NCI-H1092 treated with DMSO at 0.1 percent for 48 hours (cell line): ENCODE measurements around the gene CDHR1.
A peak's percentile ranks its signal among the peaks of the same experiment; 100 is the strongest.

Source experiments
- DNase-seq: peaks from one replicate; lab custom pipeline; 2025; lab: John Stamatoyannopoulos, UW

The CDHR1 gene

DNA sequence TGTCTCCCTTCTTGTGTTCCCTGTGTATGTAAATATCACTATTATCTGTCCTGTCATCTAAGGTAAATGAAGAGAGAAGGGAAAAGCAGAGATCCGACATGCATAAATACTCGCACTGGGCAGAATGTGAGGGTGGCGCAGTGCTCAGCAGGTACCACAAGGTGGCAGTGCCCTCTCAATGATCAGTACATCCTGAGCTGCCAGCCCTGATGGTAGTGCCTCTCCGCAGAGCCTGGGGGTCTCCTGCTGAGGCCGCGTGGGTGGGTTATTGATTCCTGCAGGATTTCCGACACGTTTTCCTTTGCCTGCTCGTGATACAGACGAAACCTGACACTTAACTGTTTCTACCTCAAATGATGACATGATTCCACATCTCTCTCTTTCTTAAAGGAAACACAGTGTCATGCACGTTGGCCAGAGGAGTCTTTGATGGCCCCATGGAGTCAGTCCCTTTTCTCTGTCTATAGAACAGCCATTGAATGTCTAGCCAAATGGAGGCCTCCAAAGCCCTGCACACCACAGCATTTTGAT, 70.3 kb downstream of the CDHR1 start:
- peak; percentile 59 for DNase-seq

GRCh38 chr10:84265418-84265817, 71.1 kb downstream of the CDHR1 start:
- peak; percentile 42 for DNase-seq

- DNase-seq, result no peak
These were observed 73.3 kb downstream of the CDHR1 start for GRCh38 chr10:84267503-84268126.

GRCh38 chr10:84269162-84269561, 74.8 kb downstream of the CDHR1 start:
- no peak for DNase-seq
